22Rv1 (cell line): ENCODE data around the gene NOXA1.

Source experiments
- ZFX ChIP-seq: fragments of 450-650 bp; IDR thresholded peaks from 2 replicates; pipeline ENCODE4 v1.6.1; 2017; ENCODE audit warnings: antibody characterized with exemption, borderline replicate concordance
- TF ChIP-seq, protein P1 (sequence below): fragments of 450-650 bp; IDR thresholded peaks from 2 replicates; pipeline ENCODE4 v1.5.1; 2017; ENCODE audit warnings: mild to moderate bottlenecking

GRCh38 chr9:137383784-137384756 lies 39.1 kb upstream of the NOXA1 start:
- TF ChIP-seq, protein P1, sequence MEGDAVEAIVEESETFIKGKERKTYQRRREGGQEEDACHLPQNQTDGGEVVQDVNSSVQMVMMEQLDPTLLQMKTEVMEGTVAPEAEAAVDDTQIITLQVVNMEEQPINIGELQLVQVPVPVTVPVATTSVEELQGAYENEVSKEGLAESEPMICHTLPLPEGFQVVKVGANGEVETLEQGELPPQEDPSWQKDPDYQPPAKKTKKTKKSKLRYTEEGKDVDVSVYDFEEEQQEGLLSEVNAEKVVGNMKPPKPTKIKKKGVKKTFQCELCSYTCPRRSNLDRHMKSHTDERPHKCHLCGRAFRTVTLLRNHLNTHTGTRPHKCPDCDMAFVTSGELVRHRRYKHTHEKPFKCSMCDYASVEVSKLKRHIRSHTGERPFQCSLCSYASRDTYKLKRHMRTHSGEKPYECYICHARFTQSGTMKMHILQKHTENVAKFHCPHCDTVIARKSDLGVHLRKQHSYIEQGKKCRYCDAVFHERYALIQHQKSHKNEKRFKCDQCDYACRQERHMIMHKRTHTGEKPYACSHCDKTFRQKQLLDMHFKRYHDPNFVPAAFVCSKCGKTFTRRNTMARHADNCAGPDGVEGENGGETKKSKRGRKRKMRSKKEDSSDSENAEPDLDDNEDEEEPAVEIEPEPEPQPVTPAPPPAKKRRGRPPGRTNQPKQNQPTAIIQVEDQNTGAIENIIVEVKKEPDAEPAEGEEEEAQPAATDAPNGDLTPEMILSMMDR, result no peak
- TF ChIP-seq ZFX, result no peak
